GM21367 (cell line): ENCODE results near the gene EVX2.

Source experiments
- ATAC-seq: cut with Tn5 transposase; IDR thresholded peaks from one replicate; pipeline ENCODE4 v1.9.1; 2021; ENCODE audit not compliant: unreplicated experiment

EVX2 gene

GRCh38 chr2:176107731-176108181 lies 24.0 kb upstream of the EVX2 start:
- ATAC-seq: no peak

GRCh38 chr2:176106581-176107539 lies 23.1 kb upstream of the EVX2 start, which contains the start of gene HOXD11:
Gene HOXD11 (plus strand): TSS chr2:176107280. CDS start chr2:176107356, 76 bp downstream.
- no peak for ATAC-seq

GRCh38 chr2:176105730-176106580 lies 22.2 kb upstream of the EVX2 start:
- no peak for ATAC-seq

GRCh38 chr2:176105078-176105729 lies 21.4 kb upstream of the EVX2 start:
- no peak for ATAC-seq

GRCh38 chr2:176104316-176105077 lies 20.7 kb upstream of the EVX2 start:
- no peak for ATAC-seq

GRCh38 chr2:176103742-176104315 lies 20.1 kb upstream of the EVX2 start:
- no peak for ATAC-seq

GRCh38 chr2:176103194-176103593 lies 19.4 kb upstream of the EVX2 start:
- no peak for ATAC-seq

GRCh38 chr2:176102309-176102866 lies 18.6 kb upstream of the EVX2 start:
- ATAC-seq: no peak

- ATAC-seq: no peak
Measured at GRCh38 chr2:176101842-176102241, 18.1 kb upstream of the EVX2 start.

GRCh38 chr2:176101216-176101830 lies 17.6 kb upstream of the EVX2 start:
- no peak for ATAC-seq

- ATAC-seq: no peak
Measured at GRCh38 chr2:176100547-176101140, 16.9 kb upstream of the EVX2 start.

GRCh38 chr2:176099728-176100546 lies 16.2 kb upstream of the EVX2 start, which contains the start of gene HOXD12:
Gene HOXD12 (plus strand): TSS chr2:176099795. CDS start chr2:176099802, 7 bp downstream.
- ATAC-seq: no peak

- no peak for ATAC-seq
Measured at GRCh38 chr2:176099159-176099727, 15.5 kb upstream of the EVX2 start.

GRCh38 chr2:176098366-176099158 lies 14.8 kb upstream of the EVX2 start:
- no peak for ATAC-seq

- ATAC-seq: no peak
Measured at GRCh38 chr2:176097820-176098365, 14.1 kb upstream of the EVX2 start.
